ENCODE results near the gene FURIN. TPM values are rescaled to one million over a fixed set of nuclear protein-coding genes. Genes with fewer than 3 reads are reported as not detected.

Gene FURIN
- total and polyA plus RNA-seq, 9 of the 15 experiments (the other 6 are each of a cell fraction or from before 2014, with no cell fraction given), result 0.92 to 99.9 (median 34.8) TPM

GRCh38 chr15:90901175-90902039, 33.0 kb downstream of the FURIN start (continued):
- TF ChIP-seq E4F1 (CRISPR knock-in tag; IDR thresholded peaks at IDR 0.05; ENCODE audit: borderline replicate concordance) (no peak), ELF1 (tag; IDR thresholded peaks at IDR 0.05) (no peak), ETV1 (tag; conservative IDR thresholded peaks at IDR 0.05; ENCODE audit: low read depth) (peak; percentile 58), SMAD1 (IDR thresholded peaks at IDR 0.05; ENCODE audit: low read depth, low read length, partially characterized antibody) (peak; percentile 94), MCM3 (IDR thresholded peaks at IDR 0.05) (no peak), NBN (IDR thresholded peaks at IDR 0.05; ENCODE audit: low read depth) (peak; percentile 86), CTBP1 (IDR thresholded peaks at IDR 0.05; ENCODE audit: borderline replicate concordance) (peak; percentile 76; the same call in 1 of the 2 replicates), ZNF311 (CRISPR knock-in tag; IDR thresholded peaks at IDR 0.05) (peak; percentile 91), NCOR1 (IDR thresholded peaks at IDR 0.05) (peak; percentile 100), SRSF7 (optimal IDR thresholded peaks at IDR 0.05; ENCODE audit: low read depth, low read length) (no peak), ZNF639 (CRISPR knock-in tag; conservative IDR thresholded peaks at IDR 0.05 in 1 of 2, IDR thresholded peaks at IDR 0.05 in 1 of 2) (peak in 1 of 2 experiments; percentile 93; a peak in 2 of 4 replicates), SMAD2 (IDR thresholded peaks at IDR 0.05; ENCODE audit: low read depth, low read length) (no peak), MIER1 (IDR thresholded peaks at IDR 0.05; ENCODE audit: low read depth) (no peak), RCOR1 (IDR thresholded peaks at IDR 0.05; ENCODE audit: borderline replicate concordance in 1 of 2, low read depth in 2 of 2, low read length in 2 of 2) (peak; percentile 76 to 96; a peak in 3 of 4 replicates), MAFK (IDR thresholded peaks at IDR 0.05; ENCODE audit: low read length) (no peak), RNF219 (CRISPR knock-in tag; IDR thresholded peaks at IDR 0.05) (no peak), NFIC (IDR thresholded peaks at IDR 0.05) (peak; percentile 98), TAF7 (tag; IDR thresholded peaks at IDR 0.05) (no peak), MYC (IDR thresholded peaks at IDR 0.05; ENCODE audit: low read depth, low read length) (peak; percentile 73), MYC (CRISPR knock-in tag; IDR thresholded peaks at IDR 0.05; ENCODE audit: borderline replicate concordance, low read depth) (no peak), GATAD2B (IDR thresholded peaks at IDR 0.05; ENCODE audit: borderline replicate concordance) (peak; percentile 93), PURB (CRISPR knock-in tag; IDR thresholded peaks at IDR 0.05; ENCODE audit: low read depth) (no peak)

Measured in K562 (cell line).